ENCODE results near the gene IQGAP3.

IQGAP3 gene

GRCh38 chr1:156488566-156489165 is 83.7 kb downstream of the IQGAP3 start:
- Histone ChIP-seq H3K27ac (ENCODE audit: low read length) (peak overlapping the region; percentile 83), H3K4me3 (ENCODE audit: low read length) (peak overlapping the region; percentile 56), H3K79me2 (ENCODE audit: low read length) (peaks cover 100% of the 10 kb centered on the region), H3K9me3 (replicated peaks; ENCODE audit: insufficient read depth, low read length) (no peaks in the 10 kb centered on the region), H2AFZ (ENCODE audit: low read length) (no peak overlapping the region), H3K4me2 (ENCODE audit: low read depth, low read length) (peak overlapping the region; percentile 90), H3K36me3 (replicated peaks; ENCODE audit: insufficient read depth, low read length) (peaks cover 2% of the 10 kb centered on the region; the same call in 1 of the 2 replicates), H3K9me2 (replicated peaks; ENCODE audit: insufficient read depth, low read length) (no peaks in the 10 kb centered on the region), H3K4me1 (ENCODE audit: low read length) (peaks cover 89% of the 10 kb centered on the region), H3K27me3 (replicated peaks; ENCODE audit: insufficient read depth, low read length) (no peaks in the 10 kb centered on the region), H3F3A (ENCODE audit: insufficient read depth, low read length) (peaks cover 59% of the 10 kb centered on the region), H4K20me1 (ENCODE audit: insufficient read depth, low read length) (peaks cover 9% of the 10 kb centered on the region; the same call in 1 of the 2 replicates), H3K9ac (ENCODE audit: low read length) (peak overlapping the region; percentile 66)
- peak; percentile 90 for DNase-seq
- TF ChIP-seq EZH2 (optimal IDR thresholded peaks at IDR 0.05; ENCODE audit: low read depth, low read length) (no peak), EZH2phosphoT487 (IDR thresholded peaks at IDR 0.05; ENCODE audit: low read length) (no peak)
- TF ChIP-seq, protein P1, sequence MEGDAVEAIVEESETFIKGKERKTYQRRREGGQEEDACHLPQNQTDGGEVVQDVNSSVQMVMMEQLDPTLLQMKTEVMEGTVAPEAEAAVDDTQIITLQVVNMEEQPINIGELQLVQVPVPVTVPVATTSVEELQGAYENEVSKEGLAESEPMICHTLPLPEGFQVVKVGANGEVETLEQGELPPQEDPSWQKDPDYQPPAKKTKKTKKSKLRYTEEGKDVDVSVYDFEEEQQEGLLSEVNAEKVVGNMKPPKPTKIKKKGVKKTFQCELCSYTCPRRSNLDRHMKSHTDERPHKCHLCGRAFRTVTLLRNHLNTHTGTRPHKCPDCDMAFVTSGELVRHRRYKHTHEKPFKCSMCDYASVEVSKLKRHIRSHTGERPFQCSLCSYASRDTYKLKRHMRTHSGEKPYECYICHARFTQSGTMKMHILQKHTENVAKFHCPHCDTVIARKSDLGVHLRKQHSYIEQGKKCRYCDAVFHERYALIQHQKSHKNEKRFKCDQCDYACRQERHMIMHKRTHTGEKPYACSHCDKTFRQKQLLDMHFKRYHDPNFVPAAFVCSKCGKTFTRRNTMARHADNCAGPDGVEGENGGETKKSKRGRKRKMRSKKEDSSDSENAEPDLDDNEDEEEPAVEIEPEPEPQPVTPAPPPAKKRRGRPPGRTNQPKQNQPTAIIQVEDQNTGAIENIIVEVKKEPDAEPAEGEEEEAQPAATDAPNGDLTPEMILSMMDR (IDR thresholded peaks at IDR 0.05; ENCODE audit: low read length), result no peak

DNA sequence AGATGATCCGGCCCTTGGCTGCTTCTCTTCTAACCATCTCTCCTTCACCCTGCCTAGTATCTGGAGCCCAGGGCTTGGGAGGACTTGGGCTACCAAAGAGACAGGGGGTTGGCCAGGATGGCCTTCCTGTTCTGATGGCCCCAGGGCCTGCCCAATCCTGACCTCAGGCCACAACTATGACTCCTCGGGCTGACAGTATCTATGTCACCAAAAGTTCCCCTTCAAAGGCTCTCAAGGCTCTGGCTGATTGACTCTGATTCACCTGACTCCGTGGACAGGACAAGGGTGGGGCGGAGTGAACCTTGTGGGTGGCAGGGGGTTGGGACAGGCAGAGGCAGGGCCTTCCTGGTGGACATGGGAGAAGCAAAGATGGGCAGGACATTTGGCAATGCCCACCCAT is 84.5 kb downstream of the IQGAP3 start:
- peaks cover 89% of the 10 kb centered on the region for H3K4me1 ChIP-seq (ENCODE audit: low read length)
- DNase-seq, result peak; percentile 45
- peaks cover 9% of the 10 kb centered on the region; the same call in 1 of the 2 replicates for H4K20me1 ChIP-seq (ENCODE audit: insufficient read depth, low read length)

GRCh38 chr1:156486421-156487344 is 85.7 kb downstream of the IQGAP3 start:
- peak overlapping the region; percentile 83; the same call in 1 of the 2 replicates for H3K27ac ChIP-seq (ENCODE audit: low read length)
- no peak for DNase-seq
- H3K79me2 ChIP-seq (ENCODE audit: low read length), result peaks cover 100% of the 10 kb centered on the region
- H3F3A ChIP-seq (ENCODE audit: insufficient read depth, low read length), result peaks cover 53% of the 10 kb centered on the region
- H3K4me3 ChIP-seq (ENCODE audit: low read length), result no peak overlapping the region
- peaks cover 9% of the 10 kb centered on the region; the same call in 1 of the 2 replicates for H4K20me1 ChIP-seq (ENCODE audit: insufficient read depth, low read length)
- H3K9ac ChIP-seq (ENCODE audit: low read length), result no peak overlapping the region
- no peak overlapping the region for H2AFZ ChIP-seq (ENCODE audit: low read length)
- no peaks in the 10 kb centered on the region for H3K9me3 ChIP-seq (replicated peaks; ENCODE audit: insufficient read depth, low read length)
- H3K27me3 ChIP-seq (replicated peaks; ENCODE audit: insufficient read depth, low read length), result no peaks in the 10 kb centered on the region
- H3K9me2 ChIP-seq (replicated peaks; ENCODE audit: insufficient read depth, low read length), result no peaks in the 10 kb centered on the region
- TF ChIP-seq, protein P1 (IDR thresholded peaks at IDR 0.05; ENCODE audit: low read length), result no peak
- TF ChIP-seq EZH2 (optimal IDR thresholded peaks at IDR 0.05; ENCODE audit: low read depth, low read length), result no peak
- no peak for TF ChIP-seq EZH2phosphoT487 (IDR thresholded peaks at IDR 0.05; ENCODE audit: low read length)
- no peak overlapping the region for H3K4me2 ChIP-seq (ENCODE audit: low read depth, low read length)
- H3K36me3 ChIP-seq (replicated peaks; ENCODE audit: insufficient read depth, low read length), result peaks cover 21% of the 10 kb centered on the region
- H3K4me1 ChIP-seq (ENCODE audit: low read length), result peaks cover 89% of the 10 kb centered on the region

More for the DNA sequence above, 84.5 kb downstream of the IQGAP3 start:
- TF ChIP-seq EZH2 (optimal IDR thresholded peaks at IDR 0.05; ENCODE audit: low read depth, low read length), result no peak
- TF ChIP-seq, protein P1 (IDR thresholded peaks at IDR 0.05; ENCODE audit: low read length), result no peak
- no peak for TF ChIP-seq EZH2phosphoT487 (IDR thresholded peaks at IDR 0.05; ENCODE audit: low read length)
- H2AFZ ChIP-seq (ENCODE audit: low read length), result no peak overlapping the region
- H3F3A ChIP-seq (ENCODE audit: insufficient read depth, low read length), result peaks cover 53% of the 10 kb centered on the region
- H3K79me2 ChIP-seq (ENCODE audit: low read length), result peaks cover 100% of the 10 kb centered on the region
- H3K4me2 ChIP-seq (ENCODE audit: low read depth, low read length), result peak overlapping the region; percentile 90
- H3K9me3 ChIP-seq (replicated peaks; ENCODE audit: insufficient read depth, low read length), result no peaks in the 10 kb centered on the region
- H3K36me3 ChIP-seq (replicated peaks; ENCODE audit: insufficient read depth, low read length), result peaks cover 9% of the 10 kb centered on the region; the same call in 1 of the 2 replicates
- H3K4me3 ChIP-seq (ENCODE audit: low read length), result peak overlapping the region; percentile 56
- peak overlapping the region; percentile 66 for H3K9ac ChIP-seq (ENCODE audit: low read length)
- no peaks in the 10 kb centered on the region for H3K9me2 ChIP-seq (replicated peaks; ENCODE audit: insufficient read depth, low read length)
- peak overlapping the region; percentile 83 for H3K27ac ChIP-seq (ENCODE audit: low read length)
- H3K27me3 ChIP-seq (replicated peaks; ENCODE audit: insufficient read depth, low read length), result no peaks in the 10 kb centered on the region
